HEK293 (cell line): ENCODE data around the gene DHX32.

Experiments
- CTCF ChIP-seq: fragments of 450-650 bp; formaldehyde crosslinking; IDR thresholded peaks from 2 replicates; pipeline ENCODE4 v1.5.1; 2016; ENCODE audit warnings: missing biosample characterization, missing genetic modification characterization
- ZBTB17 ChIP-seq: fragments of 450-650 bp; formaldehyde crosslinking; IDR thresholded peaks from 2 replicates; pipeline ENCODE4 v1.5.1; 2016; ENCODE audit warnings: missing biosample characterization, missing genetic modification characterization
- ZBTB26 ChIP-seq: fragments of 450-650 bp; formaldehyde crosslinking; optimal IDR thresholded peaks from 2 replicates; pipeline ENCODE3; 2016; ENCODE audit warnings: missing biosample characterization, mild to moderate bottlenecking, missing genetic modification characterization
- ZFP3 ChIP-seq: fragments of 450-650 bp; formaldehyde crosslinking; IDR thresholded peaks from 2 replicates; pipeline ENCODE4 v1.5.1; 2016; ENCODE audit warnings: low read depth, missing biosample characterization, missing genetic modification characterization
- ZNF121 ChIP-seq: fragments of 450-650 bp; formaldehyde crosslinking; IDR thresholded peaks from 2 replicates; pipeline ENCODE4 v1.5.1; 2016; ENCODE audit warnings: missing biosample characterization, missing genetic modification characterization
- ZNF202 ChIP-seq: fragments of 450-650 bp; formaldehyde crosslinking; IDR thresholded peaks from 2 replicates; pipeline ENCODE4 v1.5.1; 2016; ENCODE audit warnings: missing biosample characterization, missing genetic modification characterization, borderline replicate concordance
- ZNF311 ChIP-seq: fragments of 450-650 bp; formaldehyde crosslinking; IDR thresholded peaks from 2 replicates; pipeline ENCODE4 v1.5.1; 2017; ENCODE audit warnings: missing biosample characterization, missing genetic modification characterization, borderline replicate concordance
- ZNF513 ChIP-seq: fragments of 450-650 bp; IDR thresholded peaks from 2 replicates; pipeline ENCODE4 v1.5.1; 2018; ENCODE audit warnings: missing biosample characterization, missing genetic modification characterization
- ZNF514 ChIP-seq: fragments of 450-650 bp; formaldehyde crosslinking; IDR thresholded peaks from 2 replicates; pipeline ENCODE4 v1.5.1; 2016; ENCODE audit warnings: missing biosample characterization, missing genetic modification characterization
- ZNF664 ChIP-seq: fragments of 450-650 bp; formaldehyde crosslinking; IDR thresholded peaks from 2 replicates; pipeline ENCODE4 v1.5.1; 2016; ENCODE audit warnings: missing biosample characterization, missing genetic modification characterization
- TF ChIP-seq, protein P1 (sequence below): fragments of 450-650 bp; formaldehyde crosslinking; IDR thresholded peaks from 2 replicates; pipeline ENCODE4 v1.5.1; 2016; ENCODE audit warnings: missing biosample characterization, missing genetic modification characterization

GRCh38 chr10:125849448-125849847 lies 31.6 kb downstream of the DHX32 start:
- TF ChIP-seq CTCF (tag by site-specific recombination) = no peak
- TF ChIP-seq, protein P1, sequence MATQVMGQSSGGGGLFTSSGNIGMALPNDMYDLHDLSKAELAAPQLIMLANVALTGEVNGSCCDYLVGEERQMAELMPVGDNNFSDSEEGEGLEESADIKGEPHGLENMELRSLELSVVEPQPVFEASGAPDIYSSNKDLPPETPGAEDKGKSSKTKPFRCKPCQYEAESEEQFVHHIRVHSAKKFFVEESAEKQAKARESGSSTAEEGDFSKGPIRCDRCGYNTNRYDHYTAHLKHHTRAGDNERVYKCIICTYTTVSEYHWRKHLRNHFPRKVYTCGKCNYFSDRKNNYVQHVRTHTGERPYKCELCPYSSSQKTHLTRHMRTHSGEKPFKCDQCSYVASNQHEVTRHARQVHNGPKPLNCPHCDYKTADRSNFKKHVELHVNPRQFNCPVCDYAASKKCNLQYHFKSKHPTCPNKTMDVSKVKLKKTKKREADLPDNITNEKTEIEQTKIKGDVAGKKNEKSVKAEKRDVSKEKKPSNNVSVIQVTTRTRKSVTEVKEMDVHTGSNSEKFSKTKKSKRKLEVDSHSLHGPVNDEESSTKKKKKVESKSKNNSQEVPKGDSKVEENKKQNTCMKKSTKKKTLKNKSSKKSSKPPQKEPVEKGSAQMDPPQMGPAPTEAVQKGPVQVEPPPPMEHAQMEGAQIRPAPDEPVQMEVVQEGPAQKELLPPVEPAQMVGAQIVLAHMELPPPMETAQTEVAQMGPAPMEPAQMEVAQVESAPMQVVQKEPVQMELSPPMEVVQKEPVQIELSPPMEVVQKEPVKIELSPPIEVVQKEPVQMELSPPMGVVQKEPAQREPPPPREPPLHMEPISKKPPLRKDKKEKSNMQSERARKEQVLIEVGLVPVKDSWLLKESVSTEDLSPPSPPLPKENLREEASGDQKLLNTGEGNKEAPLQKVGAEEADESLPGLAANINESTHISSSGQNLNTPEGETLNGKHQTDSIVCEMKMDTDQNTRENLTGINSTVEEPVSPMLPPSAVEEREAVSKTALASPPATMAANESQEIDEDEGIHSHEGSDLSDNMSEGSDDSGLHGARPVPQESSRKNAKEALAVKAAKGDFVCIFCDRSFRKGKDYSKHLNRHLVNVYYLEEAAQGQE (tag by site-specific recombination) = no peak
- TF ChIP-seq ZNF311 (tag by site-specific recombination) = no peak
- no peak for TF ChIP-seq ZNF121
- no peak for TF ChIP-seq ZNF202
- no peak for TF ChIP-seq ZBTB26
- TF ChIP-seq ZNF513 = no peak
- TF ChIP-seq ZNF514 (tag by site-specific recombination) = no peak
- TF ChIP-seq ZFP3 (tag by site-specific recombination) = no peak
- TF ChIP-seq ZBTB17 (tag by site-specific recombination) = no peak
- TF ChIP-seq ZNF664 (tag by site-specific recombination) = no peak
